Fibroblast of mammary gland (primary cell): ENCODE data around the gene DISC1.
A peak's percentile ranks its signal among the peaks of the same experiment; 100 is the strongest.

Experiments
- DNase-seq: peaks from one replicate; pipeline ENCODE4 v3.0.0-alpha.2; 2010; ENCODE audit warnings: low read depth
- H3K4me3 ChIP-seq: 2 replicates; pipeline ENCODE4 v1.5.1; 2011; ENCODE audit warnings: low read depth, mild to moderate bottlenecking, low read length, moderate library complexity; ENCODE audit not compliant: control insufficient read depth
- CTCF ChIP-seq: conservative IDR thresholded peaks from 2 replicates; pipeline ENCODE4 v1.5.1; 2011; ENCODE audit warnings: low read depth, low read length, inconsistent platforms; ENCODE audit not compliant: control insufficient read depth, insufficient read depth

DISC1 gene

GRCh38 chr1:231660198-231660597 lies 33.6 kb downstream of the DISC1 start:
- H3K4me3 ChIP-seq, result no peak overlapping the region
- no peak for DNase-seq
- TF ChIP-seq CTCF, result no peak

- DNase-seq, result peak; percentile 30
Observed at GRCh38 chr1:231663211-231663792, 36.7 kb downstream of the DISC1 start.

GRCh38 chr1:231665101-231665500 lies 38.5 kb downstream of the DISC1 start:
- no peak for TF ChIP-seq CTCF
- DNase-seq, result no peak
- no peak overlapping the region for H3K4me3 ChIP-seq

More at GRCh38 chr1:231663211-231663792, 36.7 kb downstream of the DISC1 start:
- no peak overlapping the region for H3K4me3 ChIP-seq
- no peak for TF ChIP-seq CTCF

- TF ChIP-seq CTCF, result no peak
- H3K4me3 ChIP-seq, result no peak overlapping the region
- DNase-seq, result no peak
Observed at GRCh38 chr1:231665726-231666125, 39.1 kb downstream of the DISC1 start.

- no peak for TF ChIP-seq CTCF
- DNase-seq, result no peak
Observed at GRCh38 chr1:231666220-231666936, 39.8 kb downstream of the DISC1 start.

GRCh38 chr1:231666937-231667608 lies 40.5 kb downstream of the DISC1 start:
- no peak for DNase-seq
- no peak overlapping the region for H3K4me3 ChIP-seq
- TF ChIP-seq CTCF, result no peak

More at GRCh38 chr1:231666220-231666936, 39.8 kb downstream of the DISC1 start:
- no peak overlapping the region for H3K4me3 ChIP-seq
